HG03342 (cell line): ENCODE data around the gene CYB5A.
"Not testable (repeated sequence)": the region's sequence is repeated elsewhere in the genome, so short reads cannot be mapped to it uniquely, and the experiment has no call there.

Source experiments
- ATAC-seq: cut with Tn5 transposase; IDR thresholded peaks from one replicate; pipeline ENCODE4 v1.9.1; 2021; ENCODE audit warnings: mild to moderate bottlenecking, moderate library complexity; ENCODE audit not compliant: unreplicated experiment

The CYB5A gene, protein sequence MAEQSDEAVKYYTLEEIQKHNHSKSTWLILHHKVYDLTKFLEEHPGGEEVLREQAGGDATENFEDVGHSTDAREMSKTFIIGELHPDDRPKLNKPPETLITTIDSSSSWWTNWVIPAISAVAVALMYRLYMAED

DNA sequence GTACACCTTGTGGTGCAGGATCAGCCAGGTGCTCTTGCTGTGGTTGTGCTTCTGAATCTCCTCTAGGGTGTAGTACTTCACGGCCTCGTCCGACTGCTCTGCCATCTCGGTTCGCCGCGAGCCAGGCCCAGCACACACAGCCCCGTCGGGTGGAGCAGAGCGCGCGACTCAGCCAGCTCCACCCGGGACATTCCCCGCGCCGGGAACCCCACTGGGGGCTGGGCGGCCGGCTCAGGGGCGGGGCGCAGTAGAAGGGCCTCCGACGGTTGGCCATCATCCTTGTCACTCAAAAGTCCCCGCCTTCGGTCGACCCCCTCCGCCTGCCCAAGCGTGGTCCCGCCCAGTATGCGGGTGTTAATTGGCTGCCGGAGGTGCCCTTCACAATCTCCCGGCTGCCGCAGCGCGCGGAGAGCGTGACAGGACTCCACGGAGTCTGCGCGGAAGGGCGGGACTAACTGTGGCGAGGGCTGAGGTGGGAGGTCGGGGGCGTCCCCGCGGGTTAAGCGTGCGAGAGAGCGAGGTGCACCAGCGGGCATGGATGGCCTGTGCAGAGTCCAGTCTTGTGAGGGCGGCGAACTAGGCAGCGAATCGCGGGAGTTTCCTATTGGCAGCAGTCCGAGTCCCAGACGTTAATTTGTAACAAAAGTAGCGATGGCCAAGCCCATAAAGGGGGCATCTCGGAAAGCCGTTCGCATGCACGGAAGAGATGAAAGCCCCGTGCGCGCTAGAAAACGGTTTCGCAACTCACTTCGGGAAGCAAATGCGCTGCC, at the start of gene CYB5A:
Gene CYB5A, minus strand, starts transcription at position 193 of the 770 bp plus-strand sequence. Its CDS starts 88 bp downstream, at position 105.
- ATAC-seq, result peak; percentile 100

DNA sequence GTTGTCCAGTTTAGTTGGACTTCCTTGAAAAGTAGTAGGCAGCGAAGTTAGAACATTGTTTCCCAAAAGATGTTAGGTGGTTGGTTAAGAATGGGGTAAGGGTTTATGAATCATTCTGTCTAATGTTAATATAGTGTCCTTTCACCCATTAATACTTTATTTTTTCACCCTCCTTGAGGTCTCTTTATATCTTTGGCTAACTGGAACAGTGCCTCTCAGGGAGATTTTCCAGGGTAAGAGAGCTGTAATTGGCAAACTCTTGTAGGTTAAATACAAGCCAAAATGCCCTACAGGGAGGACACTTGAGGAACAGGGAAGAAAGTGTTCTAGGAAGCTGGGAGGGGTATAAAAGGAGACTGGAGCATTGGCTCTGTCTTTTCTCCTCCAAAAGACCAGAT, 46.1 kb upstream of the CYB5A start:
- ATAC-seq, result no peak

DNA sequence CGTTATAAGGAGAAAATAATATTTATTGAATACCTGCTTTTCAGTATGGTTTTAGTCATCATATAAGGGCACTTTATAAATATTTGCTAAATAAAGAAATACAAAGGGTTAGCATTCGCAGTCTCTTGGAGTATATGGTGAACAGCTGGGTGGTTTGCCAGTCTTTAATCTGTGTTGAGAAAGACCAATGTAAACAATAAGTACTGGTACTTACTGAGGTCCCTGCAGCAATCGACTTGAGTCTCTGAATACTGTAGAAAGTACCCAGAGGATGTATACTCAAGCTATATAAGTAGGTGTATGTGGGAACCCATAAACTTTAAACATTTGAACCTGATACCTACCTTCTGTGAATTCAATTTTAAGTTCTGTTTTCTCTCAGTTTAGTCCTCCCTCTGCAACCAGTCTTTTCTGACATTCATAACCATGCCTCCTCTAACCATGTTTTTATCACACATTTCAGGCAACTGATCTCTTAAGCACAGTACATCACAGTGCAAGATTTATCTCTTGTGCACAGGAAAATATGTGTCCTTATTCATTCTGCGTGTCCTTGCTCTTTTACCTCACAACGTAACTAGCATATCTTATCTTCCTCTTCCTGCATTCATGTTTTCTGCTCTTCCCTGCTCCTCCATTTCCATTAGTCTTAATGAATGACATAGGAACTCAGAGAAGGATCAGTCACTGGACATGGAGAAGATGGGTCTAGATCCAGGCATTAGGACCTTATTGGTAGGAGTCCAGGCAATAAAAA, 45.6 kb upstream of the CYB5A start:
- ATAC-seq, result no peak

DNA sequence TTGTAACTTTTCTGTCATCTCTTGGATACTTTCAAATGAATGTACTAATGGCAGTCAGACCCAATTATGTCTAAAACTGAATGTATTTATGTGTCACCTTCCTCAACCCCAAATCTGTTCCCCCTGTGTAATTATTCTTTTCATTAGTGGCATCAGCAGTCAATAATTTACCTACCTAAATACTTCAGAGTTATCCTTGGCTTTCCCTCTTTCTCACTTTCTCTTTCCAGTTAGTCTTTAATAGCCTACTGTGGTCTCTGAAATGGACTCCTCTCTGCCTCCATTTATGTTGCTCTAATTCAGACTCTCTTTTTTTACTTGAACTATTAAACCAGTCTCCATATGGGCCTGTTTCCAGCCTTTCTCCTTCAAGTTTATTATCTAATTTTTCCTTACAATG, 44.9 kb upstream of the CYB5A start:
- ATAC-seq, result no peak

DNA sequence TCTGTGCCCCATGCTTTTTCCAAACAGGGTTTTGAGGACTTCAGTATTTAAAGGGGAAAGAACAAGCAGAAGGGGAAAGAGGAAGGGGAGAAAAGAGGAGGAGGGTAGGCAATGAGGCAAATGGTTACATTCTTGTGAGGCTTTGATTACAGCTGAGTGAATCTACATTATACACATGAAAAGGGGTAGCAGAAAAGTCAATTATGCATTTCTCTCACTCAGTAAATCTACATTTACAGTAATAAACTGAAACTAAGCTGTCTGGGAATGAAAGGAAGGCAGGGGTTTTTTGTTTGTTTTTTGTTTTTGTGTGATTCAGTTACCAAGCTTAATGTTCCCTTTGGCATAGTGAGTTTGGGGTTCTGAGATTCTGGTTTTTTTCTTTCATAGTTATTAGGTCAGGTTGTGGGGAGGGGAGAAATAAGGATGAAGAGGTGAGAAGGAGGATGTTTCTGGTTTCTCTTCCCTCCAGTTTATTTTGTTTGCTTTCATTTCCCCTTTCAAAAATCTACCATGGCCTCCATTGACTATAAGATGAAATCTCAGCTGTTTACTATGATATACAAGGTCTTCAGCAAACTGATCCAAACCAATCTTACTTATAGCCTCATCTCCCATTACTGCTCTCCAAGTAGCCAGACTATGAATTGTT, 42.6 kb upstream of the CYB5A start:
- peak; percentile 77 for ATAC-seq

DNA sequence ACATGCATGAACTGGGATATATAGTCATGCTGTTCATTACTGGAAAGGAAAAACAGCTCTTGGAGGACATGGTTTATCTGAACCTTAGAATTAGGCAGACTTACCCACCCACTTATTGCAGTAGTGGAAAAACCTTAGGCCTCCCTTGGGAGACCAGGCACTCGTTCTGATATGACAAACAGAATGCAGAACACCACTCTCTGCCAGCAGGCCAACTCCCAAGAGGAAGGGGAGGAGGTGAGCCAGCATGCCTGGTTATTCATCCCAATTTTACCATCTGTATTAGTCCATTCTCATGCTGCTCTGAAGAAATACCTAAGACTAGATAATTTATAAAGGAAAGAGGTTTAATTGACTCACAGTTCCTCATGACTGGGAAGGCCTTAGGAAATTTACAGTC, 41.3 kb upstream of the CYB5A start:
- ATAC-seq, result no peak

DNA sequence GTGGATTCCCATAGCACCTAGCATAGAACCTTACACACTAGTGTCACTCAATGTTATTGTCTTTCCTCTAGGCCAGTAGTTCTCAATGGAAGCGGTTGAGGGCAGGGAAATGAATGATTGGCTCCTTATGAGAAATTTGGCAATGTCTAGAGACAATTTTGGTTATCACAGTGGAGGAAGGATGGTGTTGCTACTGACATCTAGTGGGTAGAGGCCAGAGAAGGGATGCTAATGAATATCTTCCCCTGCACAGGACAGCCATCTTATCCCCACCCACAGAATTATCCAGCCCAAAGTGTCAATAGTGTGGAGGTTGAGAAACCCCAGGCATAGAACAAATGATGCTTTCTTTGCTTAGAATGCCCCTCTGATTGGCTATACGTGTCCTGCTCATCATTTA, 39.6 kb upstream of the CYB5A start:
- ATAC-seq, result no peak

DNA sequence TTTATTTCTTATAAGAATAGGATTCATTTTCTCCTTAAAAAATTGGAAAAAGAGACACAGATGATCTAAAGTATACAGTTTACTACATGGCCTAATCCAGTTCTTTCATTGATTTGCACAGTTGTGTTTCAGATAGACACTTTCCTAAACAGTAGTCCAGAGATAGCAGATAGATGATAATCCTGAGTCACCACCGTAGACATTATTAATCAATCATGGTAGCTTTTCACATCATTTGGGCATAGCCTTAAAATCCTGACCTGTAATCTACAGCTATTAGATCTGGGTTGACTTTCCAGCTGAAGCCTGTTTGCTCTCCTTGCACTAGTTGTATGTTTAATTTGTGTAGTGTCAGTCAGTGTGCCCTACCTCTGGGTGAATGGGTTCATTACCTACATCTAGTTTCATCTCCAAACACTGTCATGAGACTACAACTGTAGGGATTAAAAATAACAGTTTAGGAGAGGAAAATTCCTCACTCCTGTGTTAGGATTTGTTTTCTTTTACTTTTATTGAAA, 38.0 kb upstream of the CYB5A start:
- ATAC-seq, result no peak

DNA sequence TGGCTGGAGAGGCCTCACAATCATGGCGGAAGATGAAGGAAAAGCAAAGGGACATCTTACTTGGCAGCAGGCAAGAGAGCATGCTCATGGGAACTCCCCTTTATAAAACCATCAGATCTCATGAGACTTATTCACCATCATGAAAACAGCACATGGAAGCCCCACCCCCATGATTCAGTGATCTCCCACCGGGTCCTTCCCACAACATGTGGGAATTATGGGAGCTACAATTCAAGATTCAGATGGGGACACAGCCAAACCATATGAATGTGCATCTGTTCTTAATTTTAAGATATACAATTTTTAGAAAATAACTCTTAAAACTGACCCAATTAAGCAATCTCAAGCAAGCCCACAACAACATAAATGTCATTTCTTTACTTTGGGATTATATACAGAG, 36.4 kb upstream of the CYB5A start:
- no peak for ATAC-seq

DNA sequence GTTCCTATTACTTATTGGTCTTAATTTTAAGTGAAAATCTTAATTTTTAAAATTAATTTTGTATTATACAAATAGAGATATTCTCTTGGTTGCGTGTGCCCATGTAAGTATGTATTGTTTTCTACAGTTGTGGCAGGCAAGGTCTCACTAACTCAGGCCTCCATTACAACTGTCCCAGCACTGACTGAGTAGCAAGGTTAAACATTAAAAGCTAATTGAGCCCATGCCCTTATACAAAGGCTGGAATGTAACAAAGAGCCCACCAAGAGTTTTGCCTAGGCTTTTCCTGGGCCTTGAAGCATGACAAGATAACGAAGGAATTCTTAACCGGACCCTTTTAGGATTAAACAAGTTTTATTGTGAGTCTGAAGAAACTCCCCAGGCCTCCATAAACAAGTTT, 35.0 kb upstream of the CYB5A start:
- ATAC-seq, result not testable (repeated sequence)

DNA sequence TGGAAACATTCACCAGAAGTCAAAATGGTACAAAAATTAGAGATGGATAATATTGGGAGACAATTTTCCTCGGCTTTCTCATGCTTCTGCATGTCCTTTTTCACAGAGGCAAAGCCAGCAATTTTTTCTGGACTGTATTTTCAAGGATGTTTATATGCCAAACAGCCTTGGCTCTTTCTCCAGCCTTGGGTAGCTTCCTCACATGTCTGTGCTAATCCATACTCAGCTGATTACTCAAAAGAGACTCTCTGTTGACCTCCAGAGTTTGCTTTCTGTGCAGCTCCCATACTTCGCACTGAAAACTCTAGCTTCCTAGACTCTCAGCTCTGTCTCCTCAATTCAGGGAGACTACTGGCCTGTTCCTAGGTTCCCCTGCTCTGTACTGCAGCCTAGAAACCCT, 34.5 kb upstream of the CYB5A start:
- no peak for ATAC-seq

DNA sequence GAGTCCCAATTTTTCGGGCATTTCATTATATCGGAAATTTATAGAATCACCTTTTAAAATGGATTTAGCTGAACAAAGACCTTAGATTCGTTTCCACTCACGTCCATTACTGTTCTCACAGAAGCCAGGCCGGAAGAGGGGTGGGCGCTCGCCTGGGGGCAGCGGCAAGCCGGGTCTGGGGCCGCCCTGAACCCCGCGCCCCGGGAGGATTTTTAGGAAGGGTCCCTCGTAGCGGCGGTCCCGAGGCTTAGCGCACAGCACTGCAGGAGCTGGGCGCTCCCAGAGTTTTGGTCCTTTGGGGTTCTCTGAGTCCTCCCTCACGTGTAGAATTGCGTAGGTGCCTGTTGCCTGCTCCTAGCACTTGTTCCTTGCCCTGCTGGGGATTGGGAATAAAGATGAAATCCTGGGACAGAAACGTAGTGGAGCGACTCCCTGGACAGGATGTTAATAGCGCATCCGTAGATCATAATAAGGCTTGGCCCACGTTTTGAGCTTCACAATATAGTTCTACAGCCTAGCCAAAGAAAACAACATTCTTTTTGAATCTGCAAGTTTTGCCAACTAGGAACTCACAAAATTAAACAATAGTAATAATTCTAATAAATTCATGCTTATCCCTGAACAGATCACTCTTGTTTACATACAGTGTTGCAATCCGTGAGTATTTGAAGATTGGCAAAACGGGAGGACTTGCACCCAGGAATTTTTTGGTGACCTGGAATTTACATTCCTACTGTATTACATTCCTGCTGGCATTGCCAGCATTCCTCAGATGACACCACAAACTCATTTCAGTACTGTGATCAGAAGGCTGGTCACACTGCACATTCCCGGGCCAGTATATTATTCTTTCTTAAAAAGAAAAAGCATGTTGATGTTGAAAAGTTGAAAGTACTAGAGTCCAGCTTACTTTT, 24.8 kb upstream of the CYB5A start:
- ATAC-seq, result no peak

DNA sequence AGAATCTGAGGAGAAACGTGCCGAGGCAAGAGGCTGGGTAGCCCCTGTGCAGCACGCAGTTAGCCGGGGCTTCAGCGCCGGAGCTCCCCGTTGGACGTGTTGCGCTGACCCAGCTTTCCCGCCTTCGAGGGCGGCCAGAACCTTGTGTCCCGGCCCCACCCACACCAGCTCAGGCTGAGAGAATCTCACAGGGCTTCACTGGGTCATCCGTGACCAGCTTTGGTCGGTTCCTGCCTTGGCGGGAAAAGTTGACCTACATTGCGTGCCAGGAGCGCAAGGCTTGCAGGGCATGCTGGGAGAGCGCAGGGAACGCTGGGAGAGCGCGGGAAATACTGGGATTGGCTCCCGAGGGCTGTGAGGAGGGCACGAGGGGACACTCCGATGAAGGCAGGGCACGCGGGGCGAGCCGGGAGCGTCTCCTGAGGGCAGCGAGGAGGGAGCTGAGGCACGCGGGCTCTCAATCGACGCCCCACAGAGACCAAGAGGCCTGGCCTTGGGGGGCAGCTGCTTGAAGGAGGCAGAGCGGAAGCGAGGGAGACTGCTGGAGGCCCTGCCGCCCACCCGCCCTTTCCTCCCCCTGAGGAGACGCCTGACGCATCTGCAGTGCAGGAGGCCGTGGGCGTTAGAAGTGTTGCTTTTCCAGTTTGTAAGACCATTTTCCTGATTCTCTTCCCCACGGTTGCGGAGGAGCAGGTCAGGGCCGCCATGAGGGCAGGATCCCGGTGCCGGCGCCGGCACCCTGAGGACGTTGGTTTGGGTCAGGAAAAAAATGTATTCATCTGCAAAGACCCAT, 23.9 kb upstream of the CYB5A start, which contains the start of gene C18orf63:
Gene C18orf63, plus strand, starts transcription at position 376 of the 793 bp plus-strand sequence. CDS start 2,027 bp downstream, outside the sequence.
- no peak for ATAC-seq

DNA sequence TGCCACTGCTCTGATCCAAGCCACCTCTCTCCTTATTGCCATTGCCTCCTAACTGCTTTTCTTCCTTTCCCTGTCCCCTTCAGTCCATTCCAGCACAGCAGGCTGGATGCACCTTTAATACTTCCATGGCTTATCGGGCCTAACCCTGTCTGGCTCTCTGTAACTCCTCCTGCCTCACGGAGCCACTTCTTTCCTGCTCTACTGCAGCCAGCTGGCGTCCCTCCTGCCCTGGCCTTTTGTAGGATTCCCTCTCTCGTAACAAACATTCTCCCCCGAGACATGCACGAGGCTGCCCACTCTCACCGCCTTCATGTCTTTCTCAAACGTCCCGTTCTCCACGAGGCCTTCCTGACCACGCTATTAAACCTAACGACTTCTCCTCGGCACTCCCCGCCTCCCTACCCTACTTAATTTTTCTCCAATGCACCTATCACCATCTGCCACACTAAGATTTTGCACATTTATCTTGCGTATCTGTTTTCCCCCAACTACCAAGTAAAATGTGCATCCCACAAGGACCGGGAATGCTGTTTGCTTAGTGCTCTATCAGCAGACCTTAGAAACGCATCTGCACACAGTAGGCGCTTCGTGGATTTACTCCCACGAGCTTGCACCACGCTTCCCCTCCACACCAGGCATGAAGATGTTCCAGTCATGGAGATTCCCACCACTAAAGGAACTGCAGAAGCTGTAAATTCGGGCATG, 23.1 kb upstream of the CYB5A start:
- ATAC-seq, result no peak

DNA sequence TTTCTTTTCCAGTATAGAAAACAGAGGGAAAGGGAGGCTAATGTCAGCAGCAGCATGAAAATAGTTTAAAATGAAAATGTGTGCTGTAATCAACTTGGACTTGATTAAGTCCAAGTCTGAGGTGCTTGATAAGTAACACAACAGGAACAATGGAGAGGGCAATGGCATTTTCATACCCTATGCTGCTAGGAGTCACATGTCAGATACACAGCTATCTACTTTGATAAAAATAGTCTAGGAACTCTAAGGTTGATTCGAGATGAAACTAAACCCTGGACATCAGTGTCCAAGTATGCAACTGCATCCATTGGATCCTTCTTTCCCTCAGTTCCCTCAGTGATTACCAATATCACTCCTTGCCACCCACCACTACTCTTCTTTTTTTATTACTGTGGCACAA, 19.2 kb upstream of the CYB5A start:
- ATAC-seq, result no peak

DNA sequence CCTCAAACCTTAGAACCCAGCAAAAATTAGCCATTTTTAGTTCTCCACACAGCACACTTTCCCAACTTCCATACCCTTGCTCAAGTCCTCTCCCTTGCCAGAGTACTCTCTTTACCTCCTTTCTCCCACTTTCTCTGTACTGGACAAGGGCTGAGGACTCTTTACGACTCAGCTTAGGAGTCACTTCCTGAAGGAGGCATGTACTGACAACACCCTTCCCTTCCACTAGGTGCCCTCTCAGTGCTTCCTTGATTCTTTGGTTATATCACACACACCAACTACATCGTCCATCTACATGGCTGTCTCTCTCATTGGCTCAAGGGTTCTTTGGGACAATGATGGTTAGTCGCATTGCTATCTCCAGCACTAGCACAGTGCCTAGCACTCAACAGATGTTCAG, 18.6 kb upstream of the CYB5A start:
- ATAC-seq, result peak; percentile 93

DNA sequence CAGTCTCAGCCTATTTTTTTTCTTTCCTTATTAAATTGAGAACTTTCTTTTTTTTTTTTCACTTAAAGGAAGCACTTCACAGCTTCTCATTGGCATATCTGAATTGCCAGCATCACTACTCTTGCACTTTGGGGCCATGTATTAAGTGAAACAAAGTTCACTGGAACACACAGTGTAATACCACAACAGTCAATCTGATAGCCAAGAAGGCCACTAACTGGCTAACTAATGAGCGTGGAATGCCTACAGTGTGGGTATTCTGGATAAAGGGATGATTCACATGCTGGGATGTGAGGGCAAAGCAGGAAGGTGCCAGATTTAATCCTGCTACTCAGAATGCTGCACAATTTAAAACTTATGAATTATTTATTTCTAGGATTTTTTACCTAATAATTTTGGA, 12.2 kb upstream of the CYB5A start:
- no peak for ATAC-seq

DNA sequence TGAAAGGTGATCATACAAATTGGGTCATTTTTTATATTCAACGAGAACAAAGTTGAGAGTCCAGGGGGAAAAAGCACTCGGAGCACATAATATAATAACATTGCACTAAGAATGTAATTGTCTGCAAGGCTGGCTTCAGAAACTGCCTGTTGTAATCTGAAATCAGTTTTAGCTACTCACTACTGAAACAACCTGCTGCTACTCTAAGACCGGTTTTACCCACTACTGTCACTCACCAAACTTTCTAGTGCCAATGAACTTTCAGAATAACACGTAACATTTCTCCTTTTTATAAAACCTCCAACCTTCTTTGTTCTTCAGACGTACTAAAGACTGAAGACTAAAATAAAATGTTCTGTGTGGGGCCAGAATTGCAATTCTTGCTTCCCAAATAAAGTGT, 11.5 kb upstream of the CYB5A start:
- no peak for ATAC-seq

DNA sequence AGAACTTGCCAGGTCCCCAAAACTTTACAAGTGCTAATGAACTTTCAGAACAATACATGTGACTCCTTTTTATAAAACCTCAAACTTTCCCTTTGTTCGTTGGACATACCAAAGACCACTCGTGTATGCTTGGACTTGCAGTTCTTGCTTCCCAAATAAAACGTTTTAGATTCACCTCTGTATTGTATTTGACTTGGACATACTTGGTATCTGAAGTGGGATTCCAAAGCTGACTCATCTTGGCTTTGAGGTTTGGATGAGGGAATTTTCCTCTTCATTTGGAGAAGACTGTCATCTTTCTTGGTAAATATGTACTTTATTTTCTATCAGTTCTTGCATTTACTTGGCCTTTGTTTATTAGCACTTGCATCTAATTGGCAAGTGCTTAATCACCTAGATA, 8.0 kb upstream of the CYB5A start:
- ATAC-seq, result no peak
